GM12801 (cell line): ENCODE results near the gene MET.

Source experiments
- CTCF ChIP-seq: IDR thresholded peaks from one replicate; pipeline ENCODE4 v1.5.1; 2011; ENCODE audit warnings: control low read depth; ENCODE audit not compliant: insufficient read length; ENCODE audit errors: extremely low read depth

Gene MET

GRCh38 chr7:116834815-116835504 is 163.0 kb downstream of the MET start:
- TF ChIP-seq CTCF = no peak

GRCh38 chr7:116836048-116836447 is 164.1 kb downstream of the MET start:
- TF ChIP-seq CTCF = no peak

GRCh38 chr7:116836911-116837310 is 164.9 kb downstream of the MET start:
- no peak for TF ChIP-seq CTCF

GRCh38 chr7:116837586-116837985 is 165.6 kb downstream of the MET start:
- no peak for TF ChIP-seq CTCF

- TF ChIP-seq CTCF = no peak
Measured at GRCh38 chr7:116840256-116840655, 168.3 kb downstream of the MET start.

GRCh38 chr7:116842371-116842770 is 170.4 kb downstream of the MET start:
- no peak for TF ChIP-seq CTCF

GRCh38 chr7:116843378-116843777 is 171.4 kb downstream of the MET start:
- TF ChIP-seq CTCF = no peak
